ENCODE results near the gene KANSL1. TPM values are rescaled to one million over a fixed set of nuclear protein-coding genes. Genes with fewer than 3 reads are reported as not detected.

KANSL1 gene
- total RNA-seq, 1 experiment from 2014 or later = 55.5 TPM

GRCh38 chr17:46046957-46047356 lies 146.3 kb downstream of the KANSL1 start:
- Histone ChIP-seq H3K4me3 (ENCODE audit: low read depth in 2 of 2, low read length in 2 of 2) (no peak overlapping the region), H3K36me3 (ENCODE audit: control insufficient read depth, insufficient read depth, low read length) (peaks cover 6% of the 10 kb centered on the region; the same call in 1 of the 2 replicates), H3K4me1 (ENCODE audit: control insufficient read depth, insufficient read depth, low read length) (no peaks in the 10 kb centered on the region; the same call in 1 of the 2 replicates), H3K27ac (ENCODE audit: low read length) (no peak overlapping the region), H3K27me3 (ENCODE audit: control insufficient read depth, insufficient read depth, low read length) (no peaks in the 10 kb centered on the region), H3K9me3 (ENCODE audit: control insufficient read depth, insufficient read depth, low read depth, low read length) (no peaks in the 10 kb centered on the region)
- ChIA-PET CTCF (no interaction called here), POLR2A (no interaction called here)
- ATAC-seq = no peak
- BruUV-seq (replicated peaks) = no TSS peak
- intact Hi-C loops (cut with micrococcal nuclease; ENCODE audit: unreplicated experiment) (loop anchor here (10.0 kb wide), 1 partner anchor 148 kb away; the partner anchor contains the start of gene KANSL1), in situ Hi-C loops (cut with HindIII; ENCODE audit: low pct_unique_long_range_greater_than_20kb, low sequenced_read_pairs) (no loop called here)
- no peak for DNase-seq (ENCODE audit: low read depth, low spot score)
- TF ChIP-seq TCF7L2 (IDR thresholded peaks at IDR 0.05; ENCODE audit: low read depth, low read length) = no peak
- TF ChIP-seq REST (IDR thresholded peaks at IDR 0.05; ENCODE audit: insufficient read depth in 1 of 2, low read depth in 2 of 2, low read length in 1 of 2) = no peak
- no peak for TF ChIP-seq POLR2AphosphoS5 (IDR thresholded peaks at IDR 0.05; ENCODE audit: low read depth, low read length)
- no peak for TF ChIP-seq SIN3A (IDR thresholded peaks at IDR 0.05; ENCODE audit: borderline replicate concordance, insufficient read depth, low read depth, low read length)
- no peak for TF ChIP-seq CTCF (IDR thresholded peaks at IDR 0.05)

GRCh38 chr17:46045639-46046038 lies 147.6 kb downstream of the KANSL1 start:
- Histone ChIP-seq H3K4me1 (ENCODE audit: control insufficient read depth, insufficient read depth, low read length) (no peaks in the 10 kb centered on the region; the same call in 1 of the 2 replicates), H3K27me3 (ENCODE audit: control insufficient read depth, insufficient read depth, low read length) (no peaks in the 10 kb centered on the region)

More at GRCh38 chr17:46045639-46046038, 147.6 kb downstream of the KANSL1 start:
- DNase-seq (ENCODE audit: low read depth, low spot score) (no peak), ATAC-seq (no peak)
- Histone ChIP-seq H3K4me3 (ENCODE audit: low read depth in 2 of 2, low read length in 2 of 2) (no peak overlapping the region), H3K9me3 (ENCODE audit: control insufficient read depth, insufficient read depth, low read depth, low read length) (no peaks in the 10 kb centered on the region), H3K36me3 (ENCODE audit: control insufficient read depth, insufficient read depth, low read length) (peaks cover 10% of the 10 kb centered on the region), H3K27ac (ENCODE audit: low read length) (no peak overlapping the region)
- TF ChIP-seq CTCF (IDR thresholded peaks at IDR 0.05) (no peak), TCF7L2 (IDR thresholded peaks at IDR 0.05; ENCODE audit: low read depth, low read length) (no peak), REST (IDR thresholded peaks at IDR 0.05; ENCODE audit: insufficient read depth in 1 of 2, low read depth in 2 of 2, low read length in 1 of 2) (no peak), SIN3A (IDR thresholded peaks at IDR 0.05; ENCODE audit: borderline replicate concordance, insufficient read depth, low read depth, low read length) (no peak), POLR2AphosphoS5 (IDR thresholded peaks at IDR 0.05; ENCODE audit: low read depth, low read length) (no peak)
- intact Hi-C loops (cut with micrococcal nuclease; ENCODE audit: unreplicated experiment) (loop anchor here (10.0 kb wide), 1 partner anchor 149 kb away; the partner anchor contains the start of gene KANSL1), in situ Hi-C loops (cut with HindIII; ENCODE audit: low pct_unique_long_range_greater_than_20kb, low sequenced_read_pairs) (no loop called here)
- ChIA-PET POLR2A (no interaction called here), CTCF (no interaction called here)
- BruUV-seq (replicated peaks) = no TSS peak
